ENCODE data around the gene CROCC2.

CROCC2 gene

GRCh38 chr2:241014764-241015163 is 108.6 kb downstream of the CROCC2 start:
- H3K9me2 ChIP-seq (replicated peaks; ENCODE audit: control insufficient read depth, low read length): no peaks in the 10 kb centered on the region
- no peaks in the 10 kb centered on the region for H3K79me2 ChIP-seq (ENCODE audit: control insufficient read depth, low read length)
- H3K27me3 ChIP-seq (ENCODE audit: control insufficient read depth, low read length): no peaks in the 10 kb centered on the region
- no peaks in the 10 kb centered on the region for H3K9me3 ChIP-seq (ENCODE audit: control insufficient read depth, insufficient read depth, low read length)
- H3K4me1 ChIP-seq (ENCODE audit: control insufficient read depth, low read length): no peaks in the 10 kb centered on the region
- H4K20me1 ChIP-seq (ENCODE audit: control insufficient read depth, insufficient read depth, low read depth, low read length): no peaks in the 10 kb centered on the region
- no peak overlapping the region for H3K4me2 ChIP-seq (ENCODE audit: low read length)
- TF ChIP-seq CTCF (IDR thresholded peaks at IDR 0.05; ENCODE audit: low read depth, low read length, poor library complexity, severe bottlenecking) (no peak), EZH2phosphoT487 (IDR thresholded peaks at IDR 0.05; ENCODE audit: borderline replicate concordance, low read length) (no peak)
- no peaks in the 10 kb centered on the region for H3K36me3 ChIP-seq (ENCODE audit: control insufficient read depth, low read length)
- H3K4me3 ChIP-seq (ENCODE audit: low read length): no peak overlapping the region
- no peaks in the 10 kb centered on the region for H3F3A ChIP-seq (ENCODE audit: control insufficient read depth, insufficient read depth)
- no peak overlapping the region for H3K27ac ChIP-seq (ENCODE audit: low read depth, low read length)

GRCh38 chr2:241015439-241015838 is 109.3 kb downstream of the CROCC2 start:
- H3K9me3 ChIP-seq (ENCODE audit: control insufficient read depth, insufficient read depth, low read length): no peaks in the 10 kb centered on the region
- no peaks in the 10 kb centered on the region for H4K20me1 ChIP-seq (ENCODE audit: control insufficient read depth, insufficient read depth, low read depth, low read length)
- TF ChIP-seq CTCF (IDR thresholded peaks at IDR 0.05; ENCODE audit: low read depth, low read length, poor library complexity, severe bottlenecking) (no peak), EZH2phosphoT487 (IDR thresholded peaks at IDR 0.05; ENCODE audit: borderline replicate concordance, low read length) (no peak)
- no peaks in the 10 kb centered on the region for H3K79me2 ChIP-seq (ENCODE audit: control insufficient read depth, low read length)
- H3K27me3 ChIP-seq (ENCODE audit: control insufficient read depth, low read length): no peaks in the 10 kb centered on the region
- H3F3A ChIP-seq (ENCODE audit: control insufficient read depth, insufficient read depth): no peaks in the 10 kb centered on the region
- no peaks in the 10 kb centered on the region for H3K9me2 ChIP-seq (replicated peaks; ENCODE audit: control insufficient read depth, low read length)
- H3K4me2 ChIP-seq (ENCODE audit: low read length): no peak overlapping the region
- H3K4me1 ChIP-seq (ENCODE audit: control insufficient read depth, low read length): no peaks in the 10 kb centered on the region
- no peak overlapping the region for H3K4me3 ChIP-seq (ENCODE audit: low read length)
- H3K36me3 ChIP-seq (ENCODE audit: control insufficient read depth, low read length): no peaks in the 10 kb centered on the region
- H3K27ac ChIP-seq (ENCODE audit: low read depth, low read length): no peak overlapping the region

GRCh38 chr2:241017228-241017940 is 111.2 kb downstream of the CROCC2 start:
- Histone ChIP-seq H3K9me2 (replicated peaks; ENCODE audit: control insufficient read depth, low read length) (no peaks in the 10 kb centered on the region), H3F3A (ENCODE audit: control insufficient read depth, insufficient read depth) (no peaks in the 10 kb centered on the region), H3K27me3 (ENCODE audit: control insufficient read depth, low read length) (no peaks in the 10 kb centered on the region), H3K79me2 (ENCODE audit: control insufficient read depth, low read length) (no peaks in the 10 kb centered on the region), H3K4me1 (ENCODE audit: control insufficient read depth, low read length) (no peaks in the 10 kb centered on the region), H3K4me3 (ENCODE audit: low read length) (no peak overlapping the region), H3K9me3 (ENCODE audit: control insufficient read depth, insufficient read depth, low read length) (no peaks in the 10 kb centered on the region), H4K20me1 (ENCODE audit: control insufficient read depth, insufficient read depth, low read depth, low read length) (no peaks in the 10 kb centered on the region), H3K36me3 (ENCODE audit: control insufficient read depth, low read length) (no peaks in the 10 kb centered on the region), H3K27ac (ENCODE audit: low read depth, low read length) (no peak overlapping the region), H3K4me2 (ENCODE audit: low read length) (no peak overlapping the region)
- TF ChIP-seq CTCF (IDR thresholded peaks at IDR 0.05; ENCODE audit: low read depth, low read length, poor library complexity, severe bottlenecking): no peak
- TF ChIP-seq EZH2phosphoT487 (IDR thresholded peaks at IDR 0.05; ENCODE audit: borderline replicate concordance, low read length): no peak
